ENCODE data around the gene TTC9. TPM values are rescaled to one million over a fixed set of nuclear protein-coding genes. Genes with fewer than 3 reads are reported as not detected.
"Not testable (repeated sequence)": the region's sequence is repeated elsewhere in the genome, so short reads cannot be mapped to it uniquely, and the experiment has no call there.

The TTC9 gene
- total RNA-seq, 4 donors from 2014 or later = 22.5 to 50.6 (median 32.5) TPM

DNA sequence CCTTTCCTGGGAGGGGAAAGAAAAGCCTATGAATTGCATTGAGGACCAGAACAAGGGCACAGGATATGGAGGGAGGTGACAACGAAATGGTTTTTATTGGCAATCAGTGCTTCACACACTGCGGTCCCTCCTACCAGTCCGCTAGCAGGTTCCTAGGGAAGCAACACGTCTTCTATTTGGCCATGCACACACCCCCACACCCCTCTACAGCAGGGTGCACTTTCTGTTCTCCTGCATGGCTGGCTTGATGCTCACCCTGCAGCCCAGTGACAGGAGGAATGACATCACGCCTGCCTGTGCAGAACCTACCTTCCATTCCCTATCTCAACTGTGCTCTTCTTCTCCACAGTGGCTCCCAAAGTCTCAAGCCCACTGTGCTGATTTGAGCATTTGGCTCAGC lies 57.9 kb downstream of the TTC9 start:
- Histone ChIP-seq H3K4me1 (peaks cover 0 to 37% (median 15%) of the 10 kb centered on the region in 3 donors), H3K27me3 (no peaks in the 10 kb centered on the region), H3K27ac (peak overlapping the region in 3 of 4 donors; percentile 63 to 81 (median 71)), H3K9me3 (no peaks in the 10 kb centered on the region), H3K36me3 (no peaks in the 10 kb centered on the region), H3K4me3 (peak overlapping the region in 1 of 4 donors; percentile 28)
- intact Hi-C loops (cut with DNase I) = no loop called here
- no peak for DNase-seq
- WGBS, 2 donors = 85 to 86% methylated on average over 5 of the region's 5 CpGs
- TF ChIP-seq, protein P1, sequence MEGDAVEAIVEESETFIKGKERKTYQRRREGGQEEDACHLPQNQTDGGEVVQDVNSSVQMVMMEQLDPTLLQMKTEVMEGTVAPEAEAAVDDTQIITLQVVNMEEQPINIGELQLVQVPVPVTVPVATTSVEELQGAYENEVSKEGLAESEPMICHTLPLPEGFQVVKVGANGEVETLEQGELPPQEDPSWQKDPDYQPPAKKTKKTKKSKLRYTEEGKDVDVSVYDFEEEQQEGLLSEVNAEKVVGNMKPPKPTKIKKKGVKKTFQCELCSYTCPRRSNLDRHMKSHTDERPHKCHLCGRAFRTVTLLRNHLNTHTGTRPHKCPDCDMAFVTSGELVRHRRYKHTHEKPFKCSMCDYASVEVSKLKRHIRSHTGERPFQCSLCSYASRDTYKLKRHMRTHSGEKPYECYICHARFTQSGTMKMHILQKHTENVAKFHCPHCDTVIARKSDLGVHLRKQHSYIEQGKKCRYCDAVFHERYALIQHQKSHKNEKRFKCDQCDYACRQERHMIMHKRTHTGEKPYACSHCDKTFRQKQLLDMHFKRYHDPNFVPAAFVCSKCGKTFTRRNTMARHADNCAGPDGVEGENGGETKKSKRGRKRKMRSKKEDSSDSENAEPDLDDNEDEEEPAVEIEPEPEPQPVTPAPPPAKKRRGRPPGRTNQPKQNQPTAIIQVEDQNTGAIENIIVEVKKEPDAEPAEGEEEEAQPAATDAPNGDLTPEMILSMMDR (IDR thresholded peaks at IDR 0.05) = no peak

DNA sequence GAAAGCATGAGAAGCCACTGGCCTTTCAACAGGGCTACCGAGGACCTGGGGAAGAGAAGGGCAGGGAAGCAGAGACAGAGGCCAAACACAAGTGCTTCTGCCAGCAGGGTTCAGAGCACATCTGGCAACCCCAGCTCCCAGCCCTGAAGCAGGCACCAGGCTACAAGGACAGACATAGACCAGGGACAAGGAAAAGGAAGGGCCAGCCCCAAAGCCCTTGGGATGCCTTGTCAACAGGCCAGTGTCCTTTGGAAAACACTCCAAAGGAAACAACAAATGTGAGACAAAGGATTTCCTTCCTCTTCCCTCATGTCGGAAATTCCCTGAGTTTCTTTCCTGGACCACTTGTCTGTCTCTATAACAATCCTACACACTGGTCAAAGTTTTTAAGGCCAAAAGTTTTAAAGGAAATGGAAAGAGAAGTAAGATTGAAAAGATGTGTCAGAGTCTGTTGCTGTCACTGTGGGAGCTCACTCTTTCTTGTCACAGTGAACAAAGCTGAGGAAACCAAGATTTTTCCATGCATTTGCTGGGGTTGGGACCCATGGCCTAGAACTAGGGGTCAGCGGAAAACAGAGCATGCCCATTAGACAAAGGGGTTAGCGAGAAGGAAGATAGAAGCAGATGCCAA lies 59.4 kb downstream of the TTC9 start:
- H3K9me3 ChIP-seq = no peaks in the 10 kb centered on the region
- no peaks in the 10 kb centered on the region for H3K36me3 ChIP-seq
- TF ChIP-seq, protein P1 (IDR thresholded peaks at IDR 0.05) = no peak
- no peak for TF ChIP-seq POLR2A (IDR thresholded peaks at IDR 0.05)
- peak overlapping the region in 1 of 4 donors; percentile 11 for H3K4me3 ChIP-seq
- H3K27ac ChIP-seq = peak overlapping the region; percentile 4 to 81 (median 68)
- no peak for DNase-seq
- intact Hi-C loops (cut with DNase I) = no loop called here
- H3K4me1 ChIP-seq = peaks cover 0 to 45% (median 15%) of the 10 kb centered on the region in 3 donors
- H3K27me3 ChIP-seq = no peaks in the 10 kb centered on the region
- WGBS, 2 donors = 74 to 83% methylated on average over 3 to 4 of the region's 4 CpGs

- H3K9me3 ChIP-seq = no peaks in the 10 kb centered on the region
- no peak for DNase-seq
- no peak for TF ChIP-seq POLR2A (IDR thresholded peaks at IDR 0.05)
- TF ChIP-seq, protein P1 (IDR thresholded peaks at IDR 0.05) = no peak
- no peaks in the 10 kb centered on the region for H3K27me3 ChIP-seq
- H3K4me1 ChIP-seq = peaks cover 0 to 50% (median 15%) of the 10 kb centered on the region in 3 donors
- H3K36me3 ChIP-seq = no peaks in the 10 kb centered on the region
- H3K27ac ChIP-seq = peak overlapping the region in 3 of 4 donors; percentile 63 to 81 (median 74)
- intact Hi-C loops (cut with DNase I) = no loop called here
- H3K4me3 ChIP-seq = peak overlapping the region in 1 of 4 donors; percentile 11
These were observed 59.9 kb downstream of the TTC9 start for GRCh38 chr14:70701610-70702009.

- Histone ChIP-seq H3K4me1 (peaks cover 0 to 52% (median 17%) of the 10 kb centered on the region in 3 donors), H3K27ac (peak overlapping the region in 3 of 4 donors; percentile 63 to 81 (median 74)), H3K9me3 (no peaks in the 10 kb centered on the region), H3K27me3 (no peaks in the 10 kb centered on the region), H3K4me3 (no peak overlapping the region), H3K36me3 (no peaks in the 10 kb centered on the region)
- no peak for TF ChIP-seq POLR2A (IDR thresholded peaks at IDR 0.05)
- TF ChIP-seq, protein P1 (IDR thresholded peaks at IDR 0.05) = no peak
- no peak for DNase-seq
- intact Hi-C loops (cut with DNase I) = no loop called here
- WGBS, 2 donors = 79 to 85% methylated on average over 3 of the region's 3 CpGs
These were observed 60.4 kb downstream of the TTC9 start for GRCh38 chr14:70702161-70702560.

- H3K4me1 ChIP-seq = peaks cover 0 to 52% (median 3%) of the 10 kb centered on the region in 3 donors
- H3K27me3 ChIP-seq; H3K4me3 ChIP-seq; H3K27ac ChIP-seq; DNase-seq; H3K36me3 ChIP-seq; intact Hi-C loops (cut with DNase I); H3K9me3 ChIP-seq: not testable (repeated sequence)
- WGBS, 2 donors = 91 to 100% methylated on average over 1 of the region's 1 CpG
These were observed 62.0 kb downstream of the TTC9 start for GRCh38 chr14:70703621-70704168.

Data from esophagus squamous epithelium (tissue), 5 donors.